ENCODE results near the gene EPN1. TPM values are rescaled to one million over a fixed set of nuclear protein-coding genes. Genes with fewer than 3 reads are reported as not detected.

EPN1 gene
- total RNA-seq, 1 donor from 2014 or later, result 145 TPM

DNA sequence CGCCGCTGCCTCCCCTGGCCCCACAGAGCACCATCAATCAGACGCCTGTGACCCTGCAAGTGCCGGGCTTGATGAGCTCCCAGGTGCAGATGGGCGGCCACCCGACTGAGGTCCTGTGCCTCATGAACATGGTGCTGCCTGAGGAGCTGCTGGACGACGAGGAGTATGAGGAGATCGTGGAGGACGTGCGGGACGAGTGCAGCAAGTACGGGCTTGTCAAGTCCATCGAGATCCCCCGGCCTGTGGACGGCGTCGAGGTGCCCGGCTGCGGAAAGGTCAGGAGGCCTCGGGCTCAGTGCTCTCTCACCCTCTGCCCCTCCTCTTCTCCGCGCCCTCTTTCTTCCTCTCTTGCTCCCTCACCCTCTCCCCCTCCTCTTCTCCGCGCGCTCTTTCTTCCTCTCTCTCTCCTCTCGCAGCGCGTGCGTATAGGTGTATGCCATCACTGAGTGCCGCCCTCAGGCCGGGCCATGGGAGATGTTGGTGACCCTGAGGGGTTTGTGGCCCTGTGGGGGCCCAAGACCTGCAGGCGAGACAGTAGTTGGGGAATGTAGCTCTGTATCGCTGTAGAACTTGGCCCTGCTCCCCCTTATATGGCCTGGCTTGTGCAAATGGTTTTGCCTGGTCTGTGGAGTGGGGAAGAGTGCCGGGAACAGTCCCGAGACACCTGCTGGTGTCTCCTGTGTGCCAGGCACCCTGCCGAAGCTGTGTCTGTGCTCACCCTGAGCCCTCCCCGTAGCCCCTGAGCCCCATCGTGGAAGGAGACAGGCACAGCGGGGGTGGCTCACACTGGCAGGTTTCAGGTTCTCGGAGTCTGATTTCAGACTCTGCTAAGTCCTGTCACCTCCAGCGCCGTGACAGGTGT is 5.4 kb upstream of the EPN1 start:
- Histone ChIP-seq H3K4me2 (ENCODE audit: low read length) (no peak overlapping the region), H3K27ac (ENCODE audit: low read depth, low read length) (no peak overlapping the region), H2AFZ (ENCODE audit: low read depth, low read length) (no peak overlapping the region), H3K79me2 (ENCODE audit: insufficient read depth, low read length) (peaks cover 88% of the 10 kb centered on the region), H3K9ac (ENCODE audit: low read length) (no peak overlapping the region), H3K9me3 (ENCODE audit: insufficient read depth, low read depth, low read length) (no peaks in the 10 kb centered on the region), H3K4me1 (ENCODE audit: insufficient read depth, low read length) (peaks cover 10% of the 10 kb centered on the region), H4K20me1 (ENCODE audit: insufficient read depth, low read length) (peaks cover 91% of the 10 kb centered on the region), H3K36me3 (ENCODE audit: insufficient read depth, low read length) (peaks cover 11% of the 10 kb centered on the region), H3K27me3 (ENCODE audit: insufficient read depth, low read length) (no peaks in the 10 kb centered on the region), H3K4me3 (ENCODE audit: insufficient read depth, low read depth, low read length) (no peak overlapping the region)
- H3K4me1 Mint-ChIP-seq (ENCODE audit: low read depth, unreplicated experiment), result peaks cover 18% of the 10 kb centered on the region
- H3K27ac Mint-ChIP-seq (ENCODE audit: unreplicated experiment), result peak overlapping the region; percentile 62
- no peak for TF ChIP-seq EZH2 (IDR thresholded peaks at IDR 0.05; ENCODE audit: insufficient read depth, low read length)
- TF ChIP-seq, protein P1, sequence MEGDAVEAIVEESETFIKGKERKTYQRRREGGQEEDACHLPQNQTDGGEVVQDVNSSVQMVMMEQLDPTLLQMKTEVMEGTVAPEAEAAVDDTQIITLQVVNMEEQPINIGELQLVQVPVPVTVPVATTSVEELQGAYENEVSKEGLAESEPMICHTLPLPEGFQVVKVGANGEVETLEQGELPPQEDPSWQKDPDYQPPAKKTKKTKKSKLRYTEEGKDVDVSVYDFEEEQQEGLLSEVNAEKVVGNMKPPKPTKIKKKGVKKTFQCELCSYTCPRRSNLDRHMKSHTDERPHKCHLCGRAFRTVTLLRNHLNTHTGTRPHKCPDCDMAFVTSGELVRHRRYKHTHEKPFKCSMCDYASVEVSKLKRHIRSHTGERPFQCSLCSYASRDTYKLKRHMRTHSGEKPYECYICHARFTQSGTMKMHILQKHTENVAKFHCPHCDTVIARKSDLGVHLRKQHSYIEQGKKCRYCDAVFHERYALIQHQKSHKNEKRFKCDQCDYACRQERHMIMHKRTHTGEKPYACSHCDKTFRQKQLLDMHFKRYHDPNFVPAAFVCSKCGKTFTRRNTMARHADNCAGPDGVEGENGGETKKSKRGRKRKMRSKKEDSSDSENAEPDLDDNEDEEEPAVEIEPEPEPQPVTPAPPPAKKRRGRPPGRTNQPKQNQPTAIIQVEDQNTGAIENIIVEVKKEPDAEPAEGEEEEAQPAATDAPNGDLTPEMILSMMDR (IDR thresholded peaks at IDR 0.05; ENCODE audit: insufficient read depth, low read depth, low read length), result no peak
- peaks cover 1% of the 10 kb centered on the region for H3K9me3 Mint-ChIP-seq (ENCODE audit: unreplicated experiment)
- H3K27me3 Mint-ChIP-seq (ENCODE audit: low read depth, unreplicated experiment), result no peaks in the 10 kb centered on the region
- no peak for DNase-seq (ENCODE audit: low read depth)
- no peak overlapping the region for H3K4me3 Mint-ChIP-seq (ENCODE audit: unreplicated experiment)
- H3K36me3 Mint-ChIP-seq (ENCODE audit: low read depth, unreplicated experiment), result peaks cover 9% of the 10 kb centered on the region
- no peak for FAIRE-seq

DNA sequence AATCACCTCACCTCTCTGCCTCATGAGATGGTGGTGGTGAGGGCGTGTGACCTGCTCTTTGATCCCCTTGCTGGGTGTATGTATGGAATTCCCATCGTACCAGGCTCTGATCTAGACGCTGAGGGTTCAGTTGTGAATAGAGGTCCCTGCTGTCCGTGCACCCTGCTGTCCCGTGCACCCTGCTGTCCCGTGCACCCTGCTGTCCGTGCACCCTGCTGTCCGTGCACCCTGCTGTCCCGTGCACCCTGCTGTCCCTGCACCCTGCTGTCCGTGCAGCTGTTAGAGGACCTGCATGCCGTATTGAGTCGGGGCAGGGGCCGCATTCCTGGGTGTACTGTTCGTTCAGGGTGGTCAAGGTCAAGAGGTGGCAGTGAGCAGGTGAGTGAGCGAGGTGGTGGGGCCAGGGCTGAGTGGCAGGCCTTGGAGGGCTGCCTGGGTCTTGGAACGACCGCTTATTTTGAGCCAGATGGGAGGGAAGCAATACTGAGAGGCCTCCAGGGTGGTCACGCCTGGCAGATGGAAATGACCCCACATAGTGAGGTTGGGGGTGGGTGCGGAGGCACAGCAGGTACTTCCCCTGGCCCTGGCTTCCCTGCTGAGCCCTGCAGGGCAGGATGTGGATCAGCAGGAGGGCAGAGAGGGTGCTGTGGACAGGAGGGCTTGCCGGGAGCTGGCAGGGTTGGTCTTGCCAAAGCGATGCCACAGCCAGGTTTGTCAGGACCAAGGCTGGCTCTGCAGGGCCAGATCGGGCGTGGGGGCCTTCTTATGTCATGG is 4.6 kb upstream of the EPN1 start:
- Histone ChIP-seq H3K4me1 (ENCODE audit: insufficient read depth, low read length) (peaks cover 10% of the 10 kb centered on the region), H2AFZ (ENCODE audit: low read depth, low read length) (no peak overlapping the region), H4K20me1 (ENCODE audit: insufficient read depth, low read length) (peaks cover 87% of the 10 kb centered on the region), H3K36me3 (ENCODE audit: insufficient read depth, low read length) (peaks cover 11% of the 10 kb centered on the region), H3K9ac (ENCODE audit: low read length) (no peak overlapping the region), H3K4me2 (ENCODE audit: low read length) (no peak overlapping the region), H3K9me3 (ENCODE audit: insufficient read depth, low read depth, low read length) (no peaks in the 10 kb centered on the region), H3K27me3 (ENCODE audit: insufficient read depth, low read length) (no peaks in the 10 kb centered on the region), H3K27ac (ENCODE audit: low read depth, low read length) (no peak overlapping the region), H3K79me2 (ENCODE audit: insufficient read depth, low read length) (peaks cover 88% of the 10 kb centered on the region), H3K4me3 (ENCODE audit: insufficient read depth, low read depth, low read length) (no peak overlapping the region)
- Mint-ChIP-seq H3K4me1 (ENCODE audit: low read depth, unreplicated experiment) (peaks cover 18% of the 10 kb centered on the region), H3K27me3 (ENCODE audit: low read depth, unreplicated experiment) (no peaks in the 10 kb centered on the region), H3K9me3 (ENCODE audit: unreplicated experiment) (peaks cover 1% of the 10 kb centered on the region), H3K4me3 (ENCODE audit: unreplicated experiment) (no peak overlapping the region), H3K27ac (ENCODE audit: unreplicated experiment) (no peak overlapping the region), H3K36me3 (ENCODE audit: low read depth, unreplicated experiment) (peaks cover 5% of the 10 kb centered on the region)
- DNase-seq (ENCODE audit: low read depth) (no peak), FAIRE-seq (no peak)
- no peak for TF ChIP-seq EZH2 (IDR thresholded peaks at IDR 0.05; ENCODE audit: insufficient read depth, low read length)
- TF ChIP-seq, protein P1 (IDR thresholded peaks at IDR 0.05; ENCODE audit: insufficient read depth, low read depth, low read length), result no peak

Measured in astrocyte (in vitro differentiated cells and primary cell).